PC-9 (cell line): ENCODE measurements around the gene MUS81. TPM values are rescaled to one million over a fixed set of nuclear protein-coding genes. Genes with fewer than 3 reads are reported as not detected.
"Not testable (repeated sequence)": the region's sequence is repeated elsewhere in the genome, so short reads cannot be mapped to it uniquely, and the experiment has no call there.

Experiments used
- BruUV-seq: library from RNA; stranded (reverse); fragments of 400-500 nt; replicated peaks from 2 replicates; lab custom pipeline; 2021; lab: Mats Ljungman, UMichigan
- CTCF ChIA-PET: fragments of 300-600 bp; sonication (Branson Sonifier 250); formaldehyde crosslinking; loops from one replicate; lab custom pipeline; 2022; ENCODE audit warnings: antibody characterized with exemption; lab: Charles Lee
- POLR2A ChIA-PET: fragments of 300-600 bp; sonication (Branson Sonifier 250); formaldehyde crosslinking; loops from one replicate; lab custom pipeline; 2022; ENCODE audit warnings: antibody characterized with exemption; ENCODE audit not compliant: unreplicated experiment; lab: Charles Lee
- DNase-seq, 2 experiments: peaks; one replicate each; pipeline versions ENCODE4 v3.0.0 to v3.0.0-alpha.2; 2015 to 2022; ENCODE audit warnings: mixed read lengths in 1 of 2
- H2AFZ ChIP-seq: fragments of 200-600 bp; sonication (generic); 2 replicates; pipeline ENCODE4 v1.8.1; 2017; ENCODE audit warnings: antibody characterized with exemption
- H3F3A ChIP-seq: fragments of 200-600 bp; sonication (generic); 2 replicates; pipeline ENCODE4 v1.8.1; 2017; ENCODE audit warnings: antibody characterized with exemption, mild to moderate bottlenecking, low read depth; ENCODE audit not compliant: insufficient read depth
- H3K27ac ChIP-seq: fragments of 200-600 bp; sonication (generic); 2 replicates; pipeline ENCODE4 v1.6.1; 2016; ENCODE audit warnings: mixed run types
- H3K27me3 ChIP-seq: fragments of 200-600 bp; sonication (generic); 2 replicates; pipeline ENCODE4 v1.6.1; 2016; ENCODE audit warnings: low read depth, mixed run types; ENCODE audit not compliant: insufficient read depth
- H3K36me3 ChIP-seq: fragments of 200-600 bp; sonication (generic); 2 replicates; pipeline ENCODE4 v1.6.1; 2016; ENCODE audit warnings: low read depth, mixed run types
- H3K4me1 ChIP-seq: fragments of 200-600 bp; sonication (generic); replicated peaks from 2 replicates; pipeline ENCODE4 v1.6.1; 2016; ENCODE audit warnings: mixed run types; ENCODE audit not compliant: insufficient read depth
- H3K4me2 ChIP-seq: fragments of 200-600 bp; sonication (generic); 2 replicates; pipeline ENCODE4 v1.6.1; 2017; ENCODE audit warnings: mixed run types
- H3K4me3 ChIP-seq: fragments of 200-600 bp; sonication (generic); 2 replicates; pipeline ENCODE4 v1.6.1; 2016; ENCODE audit warnings: mixed run types
- H3K79me2 ChIP-seq: fragments of 200-600 bp; sonication (generic); 2 replicates; pipeline ENCODE4 v1.6.1; 2017; ENCODE audit warnings: low read depth, mixed run types
- H3K9me2 ChIP-seq: fragments of 200-600 bp; sonication (generic); 2 replicates; pipeline ENCODE4 v1.8.1; 2017; ENCODE audit warnings: mild to moderate bottlenecking; ENCODE audit not compliant: insufficient read depth
- H3K9me3 ChIP-seq: fragments of 200-600 bp; sonication (generic); 2 replicates; pipeline ENCODE4 v1.8.1; 2016; ENCODE audit warnings: low read depth; ENCODE audit not compliant: insufficient read depth
- H4K20me1 ChIP-seq: fragments of 200-600 bp; sonication (generic); 2 replicates; pipeline ENCODE4 v1.8.1; 2017; ENCODE audit not compliant: insufficient read depth
- EZH2 ChIP-seq: fragments of 200-600 bp; sonication (generic); IDR thresholded peaks from 2 replicates; pipeline ENCODE4 v1.8.0; 2017; ENCODE audit warnings: antibody characterized with exemption, low read depth
- intact Hi-C: fragments of 100-400 bp; cut with micrococcal nuclease; formaldehyde crosslinking; loops from one replicate; pipeline ENCODE4 v1.10.0; 2022; ENCODE audit not compliant: unreplicated experiment
- total RNA-seq: library from RNA; stranded (reverse); gene quantifications from 2 replicates; pipeline ENCODE4 v1.2.3, GENCODE V29; 2021
- TF ChIP-seq, protein P1 (sequence below): fragments of 200-600 bp; sonication (generic); conservative IDR thresholded peaks from 2 replicates; pipeline ENCODE4 v1.6.1; 2017; ENCODE audit warnings: mixed run types, antibody characterized with exemption, mild to moderate bottlenecking, moderate library complexity

Gene MUS81
- total RNA-seq, 1 experiment from 2014 or later: 62.7 TPM

DNA sequence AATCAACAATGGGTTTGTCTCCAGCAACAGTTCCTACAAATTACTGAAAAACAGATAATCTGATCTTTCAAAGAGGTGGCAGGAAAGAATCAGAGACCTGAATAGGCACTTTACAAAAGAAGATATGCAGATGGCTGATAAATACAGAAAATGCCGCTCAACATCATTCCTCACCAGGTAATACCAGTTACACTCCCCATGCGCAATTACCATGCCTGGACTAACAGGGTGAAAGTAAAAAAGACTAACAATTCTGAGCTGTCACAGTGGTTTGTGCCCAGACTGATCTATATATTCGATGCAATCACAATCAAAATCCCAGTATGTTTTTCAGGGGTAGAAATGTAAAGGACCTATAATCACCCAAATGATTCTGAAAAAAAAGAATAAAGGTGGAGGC lies 16.4 kb upstream of the MUS81 start:
- Histone ChIP-seq H3K4me2 (no peak overlapping the region), H4K20me1 (no peaks in the 10 kb centered on the region)

DNA sequence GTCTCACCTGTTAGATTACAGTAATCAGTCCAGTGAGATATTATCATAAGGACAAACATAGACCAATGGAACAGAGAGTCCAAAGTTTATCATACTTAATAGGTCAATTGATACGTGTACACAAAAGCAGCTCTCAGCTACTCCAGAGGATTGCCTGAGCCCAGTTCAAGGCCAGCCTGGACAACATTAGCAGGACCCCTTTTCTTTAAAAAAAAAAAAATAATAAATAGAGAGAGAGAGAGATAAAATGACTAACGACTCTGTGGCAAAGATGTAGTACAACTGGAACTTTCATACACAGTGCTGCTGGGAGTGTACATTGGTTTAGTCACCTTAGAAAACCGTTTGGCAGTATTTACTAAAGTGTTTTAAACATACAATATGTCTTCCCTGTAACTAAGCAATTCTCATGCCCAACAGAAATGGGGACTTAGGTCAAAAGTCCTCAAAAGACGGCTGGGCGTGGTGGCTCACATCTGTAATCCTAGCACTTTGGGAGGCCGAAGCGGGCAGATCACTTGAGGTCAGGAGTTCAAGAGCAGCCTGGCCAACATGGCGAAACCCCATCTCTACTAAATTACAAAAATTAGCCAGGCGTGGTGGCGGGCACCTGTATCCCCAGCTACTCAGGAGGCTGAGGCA lies 15.9 kb upstream of the MUS81 start:
- TF ChIP-seq, protein P1, sequence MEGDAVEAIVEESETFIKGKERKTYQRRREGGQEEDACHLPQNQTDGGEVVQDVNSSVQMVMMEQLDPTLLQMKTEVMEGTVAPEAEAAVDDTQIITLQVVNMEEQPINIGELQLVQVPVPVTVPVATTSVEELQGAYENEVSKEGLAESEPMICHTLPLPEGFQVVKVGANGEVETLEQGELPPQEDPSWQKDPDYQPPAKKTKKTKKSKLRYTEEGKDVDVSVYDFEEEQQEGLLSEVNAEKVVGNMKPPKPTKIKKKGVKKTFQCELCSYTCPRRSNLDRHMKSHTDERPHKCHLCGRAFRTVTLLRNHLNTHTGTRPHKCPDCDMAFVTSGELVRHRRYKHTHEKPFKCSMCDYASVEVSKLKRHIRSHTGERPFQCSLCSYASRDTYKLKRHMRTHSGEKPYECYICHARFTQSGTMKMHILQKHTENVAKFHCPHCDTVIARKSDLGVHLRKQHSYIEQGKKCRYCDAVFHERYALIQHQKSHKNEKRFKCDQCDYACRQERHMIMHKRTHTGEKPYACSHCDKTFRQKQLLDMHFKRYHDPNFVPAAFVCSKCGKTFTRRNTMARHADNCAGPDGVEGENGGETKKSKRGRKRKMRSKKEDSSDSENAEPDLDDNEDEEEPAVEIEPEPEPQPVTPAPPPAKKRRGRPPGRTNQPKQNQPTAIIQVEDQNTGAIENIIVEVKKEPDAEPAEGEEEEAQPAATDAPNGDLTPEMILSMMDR: no peak
- TF ChIP-seq EZH2: no peak
- Histone ChIP-seq H3K4me1 (no peaks in the 10 kb centered on the region), H4K20me1 (no peaks in the 10 kb centered on the region), H3K36me3 (no peaks in the 10 kb centered on the region), H3K27ac (no peak overlapping the region), H2AFZ (no peak overlapping the region), H3K9me3 (no peaks in the 10 kb centered on the region), H3K9me2 (no peaks in the 10 kb centered on the region), H3K79me2 (no peaks in the 10 kb centered on the region), H3K4me2 (no peak overlapping the region), H3F3A (peaks cover 21% of the 10 kb centered on the region), H3K4me3 (no peak overlapping the region), H3K27me3 (no peaks in the 10 kb centered on the region)
- intact Hi-C loops: no loop called here
- CTCF ChIA-PET: interaction anchor here (0.6 kb wide), 1 partner anchor 45 kb away, joined by 3 read pairs; no protein-coding TSS in a partner anchor
- no peak for DNase-seq
- POLR2A ChIA-PET: interaction anchor here (0.6 to 0.7 kb wide), 2 partner anchors 95 to 209 kb away, joined by 3 to 4 read pairs; no protein-coding TSS in a partner anchor
- no TSS peak for BruUV-seq

More for the DNA sequence above, 16.4 kb upstream of the MUS81 start:
- H3K79me2 ChIP-seq: no peaks in the 10 kb centered on the region
- H3K9me2 ChIP-seq: no peaks in the 10 kb centered on the region
- H2AFZ ChIP-seq: no peak overlapping the region
- no TSS peak for BruUV-seq
- peaks cover 17% of the 10 kb centered on the region for H3F3A ChIP-seq
- H3K9me3 ChIP-seq: no peaks in the 10 kb centered on the region
- no peaks in the 10 kb centered on the region for H3K27me3 ChIP-seq
- H3K27ac ChIP-seq: no peak overlapping the region
- DNase-seq: no peak
- H3K4me3 ChIP-seq: no peak overlapping the region
- no peaks in the 10 kb centered on the region for H3K4me1 ChIP-seq
- H3K36me3 ChIP-seq: no peaks in the 10 kb centered on the region
- CTCF ChIA-PET: interaction anchor here (0.6 kb wide), 1 partner anchor 45 kb away, joined by 3 read pairs; no protein-coding TSS in a partner anchor
- POLR2A ChIA-PET: interaction anchor here (0.6 kb wide), 1 partner anchor 210 kb away, joined by 3 read pairs; no protein-coding TSS in a partner anchor
- TF ChIP-seq, protein P1: no peak
- no peak for TF ChIP-seq EZH2
- intact Hi-C loops: no loop called here

DNA sequence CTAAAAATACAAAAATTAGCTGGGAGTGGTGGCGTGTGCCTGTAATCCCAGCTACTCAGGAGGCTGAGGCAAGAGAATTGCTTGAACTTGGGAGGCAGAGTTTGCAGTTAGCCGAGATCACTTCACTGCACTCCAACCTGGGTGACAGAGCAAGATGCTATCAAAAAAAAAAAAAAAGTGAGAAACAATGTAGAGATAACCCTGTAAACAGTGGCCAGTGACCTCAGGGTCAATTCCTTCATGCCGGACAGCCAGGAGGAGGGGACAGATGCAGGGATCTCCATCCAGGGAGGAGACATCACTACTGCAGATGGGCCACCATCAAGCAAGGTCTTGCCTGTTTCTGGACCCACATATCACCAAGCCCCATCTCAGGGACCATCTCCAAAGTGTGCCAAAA lies 12.5 kb upstream of the MUS81 start:
- Histone ChIP-seq H3F3A (peaks cover 40% of the 10 kb centered on the region), H3K79me2 (no peaks in the 10 kb centered on the region), H3K36me3 (no peaks in the 10 kb centered on the region), H4K20me1 (no peaks in the 10 kb centered on the region), H3K9me3 (no peaks in the 10 kb centered on the region), H3K27ac (no peak overlapping the region), H3K4me2 (no peak overlapping the region), H3K4me3 (no peak overlapping the region), H3K27me3 (no peaks in the 10 kb centered on the region), H3K4me1 (no peaks in the 10 kb centered on the region), H3K9me2 (no peaks in the 10 kb centered on the region), H2AFZ (no peak overlapping the region)
- DNase-seq: no peak
- no TSS peak for BruUV-seq
- TF ChIP-seq, protein P1: no peak
- no peak for TF ChIP-seq EZH2
- POLR2A ChIA-PET: interaction anchor here (0.7 kb wide), 1 partner anchor 59 kb away, joined by 21 read pairs; no protein-coding TSS in a partner anchor
- intact Hi-C loops: no loop called here
- CTCF ChIA-PET: interaction anchor here (0.6 to 1.5 kb wide), 2 partner anchors 11 to 37 kb away, joined by 4 to 6 read pairs; no protein-coding TSS in a partner anchor

DNA sequence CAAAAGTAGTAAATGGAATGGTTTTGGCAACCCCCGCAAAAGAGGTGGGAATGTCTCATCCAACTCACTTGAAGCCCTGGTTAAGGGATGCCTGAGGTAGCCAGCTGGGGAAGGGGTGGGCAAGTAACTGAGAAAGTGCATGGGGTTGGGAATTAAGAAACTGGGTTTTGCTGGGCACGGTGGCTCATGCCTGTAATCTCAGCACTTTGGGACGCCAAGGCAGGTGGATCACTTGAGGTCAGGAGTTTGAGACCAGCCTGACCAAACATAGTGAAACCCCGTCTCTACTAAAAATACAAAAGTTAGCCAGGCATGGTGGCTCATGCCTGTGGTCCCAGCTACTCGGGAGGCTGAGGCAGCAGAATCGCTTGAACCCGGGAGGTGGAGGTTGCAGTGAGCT lies 11.5 kb upstream of the MUS81 start:
- not testable (repeated sequence) for BruUV-seq
- CTCF ChIA-PET: interaction anchor here (0.6 to 1.1 kb wide), 3 partner anchors 25 to 259 kb away, joined by 3 read pairs; no protein-coding TSS in a partner anchor

More for the DNA sequence above, 11.5 kb upstream of the MUS81 start:
- H3K27me3 ChIP-seq, intact Hi-C loops, H3K36me3 ChIP-seq, H4K20me1 ChIP-seq, H3K9me3 ChIP-seq, H3K9me2 ChIP-seq, H3K27ac ChIP-seq, DNase-seq, H3K4me3 ChIP-seq, H2AFZ ChIP-seq, H3K4me1 ChIP-seq, H3K79me2 ChIP-seq, H3K4me2 ChIP-seq: not testable (repeated sequence)
- POLR2A ChIA-PET: interaction anchor here (0.7 kb wide), 1 partner anchor 233 kb away, joined by 6 read pairs; the partner anchor contains the start of gene PCNX3
- H3F3A ChIP-seq: peaks cover 43% of the 10 kb centered on the region
